PC-3 (cell line): ENCODE results near the gene OGT.

ENCODE experiments used
- EZH2 ChIP-seq: fragments of 300-600 bp; sonication (generic); IDR thresholded peaks from one replicate; pipeline ENCODE4 v1.6.1; 2017; ENCODE audit warnings: antibody characterized with exemption, mild to moderate bottlenecking, low read length; ENCODE audit not compliant: unreplicated experiment
- EZH2phosphoT487 ChIP-seq: fragments of 300-600 bp; sonication (generic); IDR thresholded peaks from 2 replicates; pipeline ENCODE4 v1.6.1; 2018; ENCODE audit warnings: mild to moderate bottlenecking, antibody characterized with exemption, low read length, borderline replicate concordance
- TF ChIP-seq, protein P1 (sequence below): fragments of 300-600 bp; sonication (generic); conservative IDR thresholded peaks from 2 replicates; pipeline ENCODE4 v1.5.1; 2017; ENCODE audit warnings: antibody characterized with exemption, low read depth, mild to moderate bottlenecking, low read length

DNA sequence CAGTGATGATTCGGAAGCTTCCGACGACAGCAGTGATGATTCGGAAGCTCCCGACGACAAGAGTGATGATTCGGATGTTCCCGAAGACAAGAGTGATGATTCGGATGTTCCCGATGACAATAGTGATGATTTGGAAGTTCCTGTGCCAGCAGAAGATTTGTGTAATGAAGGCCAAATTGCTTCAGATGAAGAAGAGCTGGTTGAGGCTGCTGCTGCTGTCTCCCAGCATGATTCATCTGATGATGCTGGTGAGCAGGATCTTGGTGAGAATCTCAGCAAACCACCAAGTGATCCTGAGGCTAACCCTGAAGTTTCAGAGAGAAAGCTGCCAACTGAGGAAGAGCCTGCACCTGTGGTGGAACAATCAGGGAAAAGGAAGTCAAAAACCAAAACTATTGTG, 71.2 kb downstream of the OGT start:
- TF ChIP-seq, protein P1, sequence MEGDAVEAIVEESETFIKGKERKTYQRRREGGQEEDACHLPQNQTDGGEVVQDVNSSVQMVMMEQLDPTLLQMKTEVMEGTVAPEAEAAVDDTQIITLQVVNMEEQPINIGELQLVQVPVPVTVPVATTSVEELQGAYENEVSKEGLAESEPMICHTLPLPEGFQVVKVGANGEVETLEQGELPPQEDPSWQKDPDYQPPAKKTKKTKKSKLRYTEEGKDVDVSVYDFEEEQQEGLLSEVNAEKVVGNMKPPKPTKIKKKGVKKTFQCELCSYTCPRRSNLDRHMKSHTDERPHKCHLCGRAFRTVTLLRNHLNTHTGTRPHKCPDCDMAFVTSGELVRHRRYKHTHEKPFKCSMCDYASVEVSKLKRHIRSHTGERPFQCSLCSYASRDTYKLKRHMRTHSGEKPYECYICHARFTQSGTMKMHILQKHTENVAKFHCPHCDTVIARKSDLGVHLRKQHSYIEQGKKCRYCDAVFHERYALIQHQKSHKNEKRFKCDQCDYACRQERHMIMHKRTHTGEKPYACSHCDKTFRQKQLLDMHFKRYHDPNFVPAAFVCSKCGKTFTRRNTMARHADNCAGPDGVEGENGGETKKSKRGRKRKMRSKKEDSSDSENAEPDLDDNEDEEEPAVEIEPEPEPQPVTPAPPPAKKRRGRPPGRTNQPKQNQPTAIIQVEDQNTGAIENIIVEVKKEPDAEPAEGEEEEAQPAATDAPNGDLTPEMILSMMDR, result no peak
- no peak for TF ChIP-seq EZH2
- TF ChIP-seq EZH2phosphoT487, result no peak
